Measurements from ENCODE around the gene MT1HL1. TPM values are rescaled to one million over a fixed set of nuclear protein-coding genes. Genes with fewer than 3 reads are reported as not detected.

MT1HL1 gene
- total RNA-seq, 4 donors from 2014 or later: not detected

DNA sequence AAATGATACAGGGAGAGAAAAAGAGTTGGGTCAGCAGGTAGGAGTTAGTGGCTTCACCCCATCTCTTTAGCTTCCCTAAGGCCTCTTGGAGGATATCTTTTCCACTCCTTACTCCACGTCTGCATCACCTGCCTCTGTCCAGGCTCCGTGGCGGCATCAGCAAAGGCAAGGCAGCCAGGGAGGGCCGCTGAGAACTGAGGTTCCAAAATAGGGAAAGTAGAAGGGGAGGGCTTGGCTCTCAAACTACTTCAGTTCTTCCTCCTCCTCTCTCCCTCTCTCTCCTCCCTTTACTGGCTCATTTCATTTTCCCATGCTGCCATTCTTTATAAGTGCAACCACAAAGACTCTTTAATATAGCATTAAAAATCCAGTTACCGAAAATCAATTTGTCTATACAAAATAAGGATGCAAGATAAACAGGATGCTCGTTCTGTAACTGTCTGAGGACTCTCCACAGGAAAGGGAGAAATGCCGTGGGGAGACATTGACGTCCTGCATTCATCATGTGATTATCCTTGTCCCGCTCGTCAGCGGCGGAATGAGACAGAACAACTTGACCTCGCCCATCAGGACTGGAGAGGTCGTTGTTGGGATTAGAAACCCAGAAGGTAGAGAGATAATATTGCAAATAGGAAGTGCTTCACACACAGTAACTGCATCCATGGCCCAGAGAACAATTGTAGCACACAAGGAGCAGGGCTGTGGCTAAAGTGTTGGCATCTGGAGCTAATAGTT, 3.1 kb upstream of the MT1HL1 start:
- WGBS, 2 donors: 76 to 77% methylated on average over 14 of the region's 14 CpGs
- intact Hi-C loops (cut with DNase I; ENCODE audit: low total_unique reads): no loop called here
- no peak for TF ChIP-seq POLR2A (IDR thresholded peaks at IDR 0.05)
- TF ChIP-seq, protein P1, sequence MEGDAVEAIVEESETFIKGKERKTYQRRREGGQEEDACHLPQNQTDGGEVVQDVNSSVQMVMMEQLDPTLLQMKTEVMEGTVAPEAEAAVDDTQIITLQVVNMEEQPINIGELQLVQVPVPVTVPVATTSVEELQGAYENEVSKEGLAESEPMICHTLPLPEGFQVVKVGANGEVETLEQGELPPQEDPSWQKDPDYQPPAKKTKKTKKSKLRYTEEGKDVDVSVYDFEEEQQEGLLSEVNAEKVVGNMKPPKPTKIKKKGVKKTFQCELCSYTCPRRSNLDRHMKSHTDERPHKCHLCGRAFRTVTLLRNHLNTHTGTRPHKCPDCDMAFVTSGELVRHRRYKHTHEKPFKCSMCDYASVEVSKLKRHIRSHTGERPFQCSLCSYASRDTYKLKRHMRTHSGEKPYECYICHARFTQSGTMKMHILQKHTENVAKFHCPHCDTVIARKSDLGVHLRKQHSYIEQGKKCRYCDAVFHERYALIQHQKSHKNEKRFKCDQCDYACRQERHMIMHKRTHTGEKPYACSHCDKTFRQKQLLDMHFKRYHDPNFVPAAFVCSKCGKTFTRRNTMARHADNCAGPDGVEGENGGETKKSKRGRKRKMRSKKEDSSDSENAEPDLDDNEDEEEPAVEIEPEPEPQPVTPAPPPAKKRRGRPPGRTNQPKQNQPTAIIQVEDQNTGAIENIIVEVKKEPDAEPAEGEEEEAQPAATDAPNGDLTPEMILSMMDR (IDR thresholded peaks at IDR 0.05): no peak
- no peak for DNase-seq (ENCODE audit: low spot score in 2 of 2)
- H3K4me3 ChIP-seq (ENCODE audit: low read depth, poor library complexity, severe bottlenecking): no peak overlapping the region

DNA sequence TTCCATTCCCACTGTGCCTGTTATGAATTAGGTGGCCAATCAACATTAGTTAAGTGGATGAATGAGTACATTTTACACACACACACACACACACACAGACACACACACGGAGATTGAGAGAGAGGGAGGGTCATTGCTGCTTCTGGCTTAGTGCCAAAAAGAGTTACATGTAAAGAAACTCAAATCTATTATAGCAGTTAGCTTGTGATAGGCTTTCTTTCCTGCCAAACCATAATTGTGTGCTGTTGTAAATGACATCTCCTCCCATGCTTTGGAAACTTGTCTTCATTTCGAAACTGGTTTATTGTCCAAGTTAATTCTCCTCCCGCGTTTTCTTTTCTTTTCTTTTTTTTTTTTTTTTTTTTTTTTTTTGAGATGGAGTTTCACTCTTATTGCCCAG, 1.4 kb upstream of the MT1HL1 start:
- intact Hi-C loops (cut with DNase I; ENCODE audit: low total_unique reads): no loop called here
- 51 to 58% methylated on average over 4 of the region's 4 CpGs for WGBS, 2 donors
- no peak for DNase-seq (ENCODE audit: low spot score in 2 of 2)
- H3K4me3 ChIP-seq (ENCODE audit: low read depth, poor library complexity, severe bottlenecking): no peak overlapping the region
- no peak for TF ChIP-seq POLR2A (IDR thresholded peaks at IDR 0.05)
- TF ChIP-seq, protein P1 (IDR thresholded peaks at IDR 0.05): no peak

- DNase-seq (ENCODE audit: low spot score in 2 of 2): no peak
- TF ChIP-seq POLR2A (IDR thresholded peaks at IDR 0.05): no peak
- TF ChIP-seq, protein P1 (IDR thresholded peaks at IDR 0.05): no peak
- intact Hi-C loops (cut with DNase I; ENCODE audit: low total_unique reads): no loop called here
- 79 to 81% methylated on average over 8 of the region's 8 CpGs for WGBS, 2 donors
- no peak overlapping the region for H3K4me3 ChIP-seq (ENCODE audit: low read depth, poor library complexity, severe bottlenecking)
Observed at GRCh38 chr1:237003516-237003915, 725 bp downstream of the MT1HL1 start.

- no peak overlapping the region for H3K4me3 ChIP-seq (ENCODE audit: low read depth, poor library complexity, severe bottlenecking)
- intact Hi-C loops (cut with DNase I; ENCODE audit: low total_unique reads): no loop called here
- WGBS, 2 donors: 93 to 96% methylated on average over 4 of the region's 4 CpGs
Observed at GRCh38 chr1:237000191-237000590, 4.0 kb downstream of the MT1HL1 start.

DNA sequence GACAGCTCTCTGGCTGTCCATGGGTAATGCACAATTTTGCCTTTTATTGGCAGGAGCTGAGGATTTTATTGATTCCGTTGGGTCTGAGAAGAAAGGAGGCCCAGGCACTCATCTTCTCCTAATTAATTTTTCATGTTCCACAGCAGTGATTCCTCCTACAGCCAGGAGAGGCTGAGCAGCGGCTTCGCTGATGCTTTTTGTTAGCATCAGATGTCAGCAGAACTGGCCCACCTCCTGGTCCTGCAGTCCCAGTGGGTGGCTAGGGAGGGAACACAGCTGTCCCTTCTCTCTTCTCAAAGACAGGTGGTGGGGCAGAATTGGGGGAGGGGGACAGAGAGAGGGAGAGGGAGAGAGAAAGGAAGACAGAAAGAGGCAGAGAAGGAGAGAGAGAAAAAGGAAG, 5.7 kb downstream of the MT1HL1 start:
- H3K4me3 ChIP-seq (ENCODE audit: low read depth, poor library complexity, severe bottlenecking): no peak overlapping the region
- intact Hi-C loops (cut with DNase I; ENCODE audit: low total_unique reads): no loop called here
- no peak for TF ChIP-seq POLR2A (IDR thresholded peaks at IDR 0.05)
- TF ChIP-seq, protein P1 (IDR thresholded peaks at IDR 0.05): no peak
- DNase-seq (ENCODE audit: low spot score in 2 of 2): no peak
- 47 to 71% methylated on average over 3 of the region's 3 CpGs for WGBS, 2 donors

More at GRCh38 chr1:237000191-237000590, 4.0 kb downstream of the MT1HL1 start:
- TF ChIP-seq, protein P1 (IDR thresholded peaks at IDR 0.05): no peak
- TF ChIP-seq POLR2A (IDR thresholded peaks at IDR 0.05): no peak
- no peak for DNase-seq (ENCODE audit: low spot score in 2 of 2)

- no peak for TF ChIP-seq POLR2A (IDR thresholded peaks at IDR 0.05)
- TF ChIP-seq, protein P1 (IDR thresholded peaks at IDR 0.05): no peak
- intact Hi-C loops (cut with DNase I; ENCODE audit: low total_unique reads): no loop called here
- no peak for DNase-seq (ENCODE audit: low spot score in 2 of 2)
- 55 to 63% methylated on average over 12 of the region's 12 CpGs for WGBS, 2 donors
- no peak overlapping the region for H3K4me3 ChIP-seq (ENCODE audit: low read depth, poor library complexity, severe bottlenecking)
Observed at GRCh38 chr1:236997882-236998281, 6.4 kb downstream of the MT1HL1 start.

All from lower leg skin (tissue), 4 donors.